ENCODE data around the gene TNFRSF1A.

TNFRSF1A gene

DNA sequence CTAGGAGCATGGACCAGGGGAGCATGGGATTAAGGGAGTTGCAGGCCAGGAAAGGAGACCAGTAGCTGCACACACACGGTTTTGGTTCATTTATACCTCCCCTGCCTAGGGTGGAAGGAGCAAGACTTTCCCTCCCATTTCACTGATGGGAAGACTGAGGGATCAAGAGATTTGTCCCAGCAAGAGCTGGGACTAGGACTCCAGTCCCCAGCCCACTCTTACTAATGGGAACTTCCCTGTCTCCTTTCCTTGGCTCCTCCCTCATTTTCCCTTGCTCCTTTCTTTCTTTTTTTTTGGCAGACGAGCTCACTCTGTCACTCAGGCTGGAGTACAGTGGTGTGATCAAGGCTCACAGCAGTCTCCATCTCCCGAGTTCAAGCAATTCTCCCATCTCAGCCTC, 20.5 kb upstream of the TNFRSF1A start:
- TF ChIP-seq, protein P1, sequence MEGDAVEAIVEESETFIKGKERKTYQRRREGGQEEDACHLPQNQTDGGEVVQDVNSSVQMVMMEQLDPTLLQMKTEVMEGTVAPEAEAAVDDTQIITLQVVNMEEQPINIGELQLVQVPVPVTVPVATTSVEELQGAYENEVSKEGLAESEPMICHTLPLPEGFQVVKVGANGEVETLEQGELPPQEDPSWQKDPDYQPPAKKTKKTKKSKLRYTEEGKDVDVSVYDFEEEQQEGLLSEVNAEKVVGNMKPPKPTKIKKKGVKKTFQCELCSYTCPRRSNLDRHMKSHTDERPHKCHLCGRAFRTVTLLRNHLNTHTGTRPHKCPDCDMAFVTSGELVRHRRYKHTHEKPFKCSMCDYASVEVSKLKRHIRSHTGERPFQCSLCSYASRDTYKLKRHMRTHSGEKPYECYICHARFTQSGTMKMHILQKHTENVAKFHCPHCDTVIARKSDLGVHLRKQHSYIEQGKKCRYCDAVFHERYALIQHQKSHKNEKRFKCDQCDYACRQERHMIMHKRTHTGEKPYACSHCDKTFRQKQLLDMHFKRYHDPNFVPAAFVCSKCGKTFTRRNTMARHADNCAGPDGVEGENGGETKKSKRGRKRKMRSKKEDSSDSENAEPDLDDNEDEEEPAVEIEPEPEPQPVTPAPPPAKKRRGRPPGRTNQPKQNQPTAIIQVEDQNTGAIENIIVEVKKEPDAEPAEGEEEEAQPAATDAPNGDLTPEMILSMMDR (IDR thresholded peaks at IDR 0.05; ENCODE audit: control insufficient read depth, extremely low read depth, insufficient read depth): no peak
- H3K4me3 ChIP-seq (ENCODE audit: low read depth, low read length): no peak overlapping the region
- no peak for DNase-seq (ENCODE audit: low read depth)

DNA sequence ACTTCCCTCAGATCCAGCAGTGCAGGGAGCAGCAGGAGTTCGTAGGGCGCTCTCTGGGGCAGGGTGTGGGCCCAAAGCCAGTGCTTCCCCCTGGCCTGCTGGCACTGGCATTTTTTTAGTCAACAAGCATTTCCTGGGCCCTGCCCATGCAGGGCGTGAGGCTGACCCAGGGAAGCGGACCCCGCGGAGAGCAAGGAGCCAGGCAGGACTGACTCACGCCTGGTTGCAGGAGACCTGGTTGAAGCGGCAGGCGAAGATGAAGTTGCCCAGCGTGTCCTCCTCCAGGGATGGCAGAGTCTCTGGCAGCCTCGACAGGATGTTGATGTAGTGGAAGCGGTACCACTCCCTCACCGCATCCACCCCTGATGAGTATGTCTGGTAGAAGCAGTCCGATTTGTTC, 20.0 kb upstream of the TNFRSF1A start:
- TF ChIP-seq, protein P1 (IDR thresholded peaks at IDR 0.05; ENCODE audit: control insufficient read depth, extremely low read depth, insufficient read depth): no peak
- DNase-seq (ENCODE audit: low read depth): no peak
- no peak overlapping the region for H3K4me3 ChIP-seq (ENCODE audit: low read depth, low read length)

DNA sequence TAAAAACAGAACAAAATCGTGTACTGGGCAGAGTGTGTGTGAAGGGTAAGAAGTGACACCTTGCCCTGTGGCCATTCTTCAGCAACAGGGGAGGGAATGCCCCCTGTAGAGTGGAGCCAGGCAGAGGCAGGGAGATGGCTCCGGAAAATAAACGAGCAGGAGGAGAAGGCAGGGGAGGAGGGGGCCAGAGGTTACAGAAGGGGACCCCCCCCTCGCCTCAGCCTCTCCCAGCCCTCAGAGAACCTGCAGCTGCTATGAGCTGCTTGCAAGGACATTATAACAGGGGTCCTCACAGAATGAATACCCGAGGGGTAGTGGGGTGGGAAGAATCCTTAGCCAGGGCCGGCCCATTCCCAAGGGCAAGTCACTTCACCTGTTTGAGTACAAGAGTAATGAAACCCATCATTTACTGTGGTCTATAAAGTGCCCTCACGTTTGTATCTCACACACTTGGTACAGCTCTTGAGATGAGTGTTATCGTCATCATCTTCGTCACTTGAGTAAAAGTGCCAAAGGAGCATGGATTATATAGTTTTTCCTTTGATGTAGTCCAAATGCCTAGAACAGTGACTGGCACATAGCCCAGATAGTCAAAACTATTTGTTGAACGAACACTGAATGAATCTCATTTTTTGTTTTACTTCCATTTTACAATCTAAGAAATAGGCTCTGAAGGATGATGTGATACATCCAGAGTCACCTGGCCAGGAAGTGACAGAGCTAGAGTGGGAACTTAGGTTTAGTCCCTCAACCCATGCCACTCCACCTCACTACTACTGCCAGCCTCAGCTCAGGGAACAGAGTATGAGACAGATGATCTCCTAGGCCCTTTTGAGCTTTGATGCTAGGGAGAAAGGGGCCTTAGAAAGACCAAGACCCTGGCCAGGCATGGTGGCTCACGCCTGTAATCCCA, 19.0 kb upstream of the TNFRSF1A start:
- TF ChIP-seq, protein P1 (IDR thresholded peaks at IDR 0.05; ENCODE audit: control insufficient read depth, extremely low read depth, insufficient read depth): no peak
- no peak for DNase-seq (ENCODE audit: low read depth)

DNA sequence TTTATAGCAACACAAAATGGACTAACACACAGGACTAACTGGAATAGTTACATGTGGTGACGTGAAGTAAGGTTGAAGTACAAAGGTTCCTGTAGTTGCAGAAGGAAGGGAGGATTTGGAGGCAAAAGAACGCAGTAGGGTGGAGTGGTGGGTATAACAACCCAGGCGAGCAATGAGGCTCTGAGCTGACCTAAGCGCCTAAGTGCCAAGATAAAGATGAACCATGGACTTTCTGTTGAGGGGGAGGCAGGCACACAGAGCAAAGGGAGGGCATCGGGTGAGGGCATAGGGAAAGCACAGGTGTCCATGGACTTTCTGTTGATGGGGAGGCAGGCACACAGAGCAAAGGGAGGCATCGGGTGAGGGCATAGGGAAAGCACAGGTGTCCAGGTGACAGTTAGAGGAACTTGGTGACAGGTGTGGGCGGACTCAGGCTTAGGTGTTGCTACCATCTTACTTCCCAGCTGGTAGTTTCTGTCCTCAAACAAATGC, 18.2 kb upstream of the TNFRSF1A start:
- DNase-seq (ENCODE audit: low read depth): no peak
- TF ChIP-seq, protein P1 (IDR thresholded peaks at IDR 0.05; ENCODE audit: control insufficient read depth, extremely low read depth, insufficient read depth): no peak
- H3K4me3 ChIP-seq (ENCODE audit: low read depth, low read length): no peak overlapping the region

More for the DNA sequence above, 19.0 kb upstream of the TNFRSF1A start:
- H3K4me3 ChIP-seq (ENCODE audit: low read depth, low read length): no peak overlapping the region

DNA sequence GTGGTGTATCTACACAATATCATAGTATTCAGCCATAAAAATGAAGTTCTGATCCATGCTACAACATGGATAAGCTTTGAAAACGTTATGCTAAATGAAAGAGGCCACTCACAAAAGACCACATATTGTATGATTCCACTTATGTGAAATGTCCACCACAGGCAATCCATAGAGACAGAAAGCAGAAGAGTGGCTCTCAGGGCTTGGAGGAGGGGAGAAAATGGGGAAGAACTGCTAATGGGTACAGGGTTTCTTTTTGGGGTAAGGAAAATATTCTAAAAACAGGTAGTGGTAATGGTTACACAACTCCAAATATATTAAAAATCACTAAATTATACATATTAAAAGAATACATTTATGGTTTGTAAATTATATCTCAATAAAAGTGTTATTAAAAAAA, 17.0 kb upstream of the TNFRSF1A start:
- no peak for DNase-seq (ENCODE audit: low read depth)

DNA sequence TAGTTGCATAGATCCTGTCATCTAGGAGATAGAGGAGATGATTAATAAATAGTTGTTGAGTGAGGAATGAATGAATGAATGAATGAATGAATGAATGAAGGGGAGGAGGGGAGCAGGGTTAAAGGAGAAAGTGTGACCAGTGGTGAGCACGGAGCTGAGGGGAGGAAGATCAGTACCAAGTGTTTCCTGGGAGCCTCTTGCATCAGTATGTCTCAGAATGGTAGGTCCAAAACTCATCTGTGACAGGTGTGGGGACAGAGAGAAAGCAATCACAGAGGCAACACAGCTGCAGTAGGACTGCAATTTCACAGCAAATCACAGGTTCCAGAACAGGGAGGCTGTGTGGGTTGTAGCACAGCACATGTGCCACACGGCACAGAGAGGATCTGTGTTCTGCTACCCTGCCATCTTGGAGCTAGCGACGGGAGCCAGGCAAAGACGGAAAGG, 14.5 kb upstream of the TNFRSF1A start:
- no peak overlapping the region for H3K4me3 ChIP-seq (ENCODE audit: low read depth, low read length)
- DNase-seq (ENCODE audit: low read depth): no peak
- TF ChIP-seq, protein P1 (IDR thresholded peaks at IDR 0.05; ENCODE audit: control insufficient read depth, extremely low read depth, insufficient read depth): no peak

More for the DNA sequence above, 17.0 kb upstream of the TNFRSF1A start:
- TF ChIP-seq, protein P1 (IDR thresholded peaks at IDR 0.05; ENCODE audit: control insufficient read depth, extremely low read depth, insufficient read depth): no peak
- no peak overlapping the region for H3K4me3 ChIP-seq (ENCODE audit: low read depth, low read length)

Measured in LNCaP clone FGC (cell line).